SK-N-SH treated with all-trans-retinoic acid at 6 μM for 48 hours (cell line): ENCODE results near the gene AMHR2.
A peak's percentile ranks its signal among the peaks of the same experiment; 100 is the strongest.

Experiments used
- ARNTL ChIP-seq: fragments of 450-650 bp; formaldehyde crosslinking; IDR thresholded peaks from 2 replicates; pipeline ENCODE4 v1.5.0; 2020; ENCODE audit warnings: low read depth, mild to moderate bottlenecking, moderate library complexity, borderline replicate concordance
- OSR1 ChIP-seq: fragments of 250-450 bp; sonication (Bioruptor Pico); IDR thresholded peaks from 2 replicates; pipeline ENCODE4 v1.8.0; 2022; ENCODE audit warnings: moderate library complexity, mild to moderate bottlenecking, inconsistent platforms
- PPARA ChIP-seq: fragments of 250-450 bp; sonication (Bioruptor Pico); IDR thresholded peaks from 2 replicates; pipeline ENCODE4 v1.5.0; 2020; ENCODE audit warnings: mild to moderate bottlenecking, borderline replicate concordance
- RARB ChIP-seq: fragments of 250-450 bp; sonication (Bioruptor Pico); IDR thresholded peaks from 2 replicates; pipeline ENCODE4 v1.8.0; 2021; ENCODE audit warnings: mild to moderate bottlenecking, moderate library complexity
- ZFP3 ChIP-seq: fragments of 250-450 bp; sonication (Bioruptor Pico); IDR thresholded peaks from 2 replicates; pipeline ENCODE4 v1.5.0; 2020; ENCODE audit warnings: mild to moderate bottlenecking, moderate library complexity
- ZFP30 ChIP-seq: fragments of 450-650 bp; formaldehyde crosslinking; IDR thresholded peaks from 2 replicates; pipeline ENCODE4 v1.5.0; 2022; ENCODE audit warnings: mild to moderate bottlenecking, moderate library complexity
- ZNF8 ChIP-seq: fragments of 450-650 bp; formaldehyde crosslinking; IDR thresholded peaks from 2 replicates; pipeline ENCODE4 v1.5.0; 2020; ENCODE audit warnings: mild to moderate bottlenecking, moderate library complexity

- TF ChIP-seq ARNTL (CRISPR knock-in tag) (no peak), PPARA (no peak), ZFP3 (CRISPR knock-in tag) (no peak), ZFP30 (CRISPR knock-in tag) (no peak), OSR1 (CRISPR knock-in tag) (no peak), RARB (CRISPR knock-in tag) (no peak), ZNF8 (0 out of 2 replicates have a peak, but pooled peaks have one; percentile 14)
Measured at GRCh38 chr12:53452159-53453077, 28.8 kb downstream of the AMHR2 start.
